RCC 7860 (cell line): ENCODE measurements around the gene DHFR.
"Not testable (repeated sequence)": the region's sequence is repeated elsewhere in the genome, so short reads cannot be mapped to it uniquely, and the experiment has no call there.

Experiments used
- DNase-seq: peaks from one replicate; pipeline ENCODE4 v3.0.0-alpha.2; 2015; ENCODE audit warnings: low spot score
- FAIRE-seq: peaks from 2 replicates; lab custom pipeline; 2012; peaks lifted over from hg19 to GRCh38; lab: Jason Lieb, UNC

The DHFR gene

GRCh38 chr5:80654391-80655230 lies at the start of gene DHFR, which contains the start of gene MSH3:
Gene DHFR (minus strand): TSS chr5:80654983. CDS start chr5:80654489, 494 bp downstream.
Gene MSH3 (plus strand): TSS chr5:80654652. CDS start chr5:80654728, 76 bp downstream.
- no peak for FAIRE-seq
- DNase-seq = peak; percentile 73

DNA sequence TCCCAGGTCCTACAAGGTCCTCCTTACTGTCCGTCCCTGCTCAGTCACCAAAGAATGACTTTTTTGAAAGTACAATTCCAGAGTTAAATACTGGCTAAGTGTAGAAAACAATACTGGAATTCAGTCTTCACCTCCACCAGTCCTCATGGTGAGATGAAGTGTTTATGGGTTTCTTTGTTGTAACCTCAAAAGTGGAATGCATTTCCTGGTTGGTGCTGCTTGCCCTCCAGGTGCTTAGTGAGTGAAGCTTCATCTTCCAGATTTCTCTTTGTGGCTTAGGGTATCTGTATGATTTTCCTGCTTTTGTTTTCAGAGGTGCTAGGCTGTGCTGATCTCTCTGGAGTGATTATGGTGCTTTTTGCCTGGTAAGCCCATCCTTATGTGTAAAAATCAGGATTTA lies 49.4 kb upstream of the DHFR start:
- no peak for FAIRE-seq
- no peak for DNase-seq

GRCh38 chr5:80703747-80704146 lies 49.0 kb upstream of the DHFR start:
- no peak for FAIRE-seq

DNA sequence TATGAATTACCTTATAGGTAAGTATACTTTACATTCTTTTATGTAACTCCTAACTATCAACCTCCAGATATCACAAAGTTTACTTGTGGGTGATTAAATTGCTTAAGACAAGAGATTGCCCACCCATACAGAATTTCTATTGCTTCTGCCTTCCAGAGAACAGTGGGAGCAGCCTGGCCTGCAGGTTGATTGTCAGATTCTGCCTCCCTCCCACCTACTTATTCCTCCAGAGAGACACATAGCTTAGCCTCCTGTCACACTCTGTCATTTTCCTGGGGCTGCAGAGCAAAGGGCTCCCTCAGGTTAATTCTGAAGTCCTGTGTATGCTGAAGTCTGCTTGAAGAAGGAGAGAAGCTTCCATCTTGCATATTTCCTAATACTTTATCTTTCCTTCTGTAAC lies 48.5 kb upstream of the DHFR start:
- DNase-seq (no peak), FAIRE-seq (no peak)

More at GRCh38 chr5:80703747-80704146, 49.0 kb upstream of the DHFR start:
- no peak for DNase-seq

GRCh38 chr5:80701597-80701996 lies 46.8 kb upstream of the DHFR start:
- no peak for DNase-seq
- FAIRE-seq = no peak

GRCh38 chr5:80698369-80698768 lies 43.6 kb upstream of the DHFR start:
- FAIRE-seq (no peak), DNase-seq (no peak)

DNA sequence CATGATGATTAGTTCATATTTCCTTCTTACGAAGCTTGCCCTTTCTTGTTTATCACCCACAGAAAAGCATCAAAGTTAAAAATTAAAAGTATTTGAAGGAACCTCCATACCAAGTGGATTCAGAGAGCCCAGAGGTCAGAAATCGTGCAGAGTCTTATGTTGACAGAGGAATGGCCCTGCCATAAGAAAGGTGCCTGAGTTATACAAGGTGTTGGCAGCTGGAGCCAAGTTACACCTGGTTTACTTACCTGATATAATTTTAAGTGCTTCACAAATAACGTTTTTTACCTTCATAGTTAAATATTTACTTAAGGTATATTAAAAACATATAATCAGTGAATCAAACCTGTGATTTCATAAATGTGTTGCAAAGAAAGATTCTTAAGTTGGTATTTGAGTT lies 42.3 kb upstream of the DHFR start:
- DNase-seq (no peak), FAIRE-seq (no peak)

GRCh38 chr5:80696450-80696849 lies 41.7 kb upstream of the DHFR start:
- FAIRE-seq = no peak

DNA sequence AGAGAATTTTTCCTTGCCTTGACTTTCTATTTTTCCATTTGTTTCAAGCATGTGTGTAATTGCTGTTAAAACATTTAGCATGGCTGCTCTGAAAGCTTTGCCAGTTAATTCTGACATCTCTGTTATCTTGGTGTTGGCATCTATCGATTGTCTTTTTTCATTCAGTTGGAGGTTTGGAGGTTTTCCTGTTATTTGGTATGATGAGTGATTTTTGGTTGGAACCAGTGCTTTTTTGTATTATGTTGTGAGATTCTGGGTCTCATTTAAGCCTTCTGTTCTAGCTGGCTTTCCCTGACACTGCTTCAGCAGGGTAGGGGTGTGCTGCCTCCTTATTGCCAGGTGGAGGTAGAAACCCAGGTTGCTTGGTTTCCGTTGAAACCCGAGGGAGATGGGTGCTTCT lies 40.9 kb upstream of the DHFR start:
- DNase-seq (no peak), FAIRE-seq (no peak)

More at GRCh38 chr5:80696450-80696849, 41.7 kb upstream of the DHFR start:
- no peak for DNase-seq

DNA sequence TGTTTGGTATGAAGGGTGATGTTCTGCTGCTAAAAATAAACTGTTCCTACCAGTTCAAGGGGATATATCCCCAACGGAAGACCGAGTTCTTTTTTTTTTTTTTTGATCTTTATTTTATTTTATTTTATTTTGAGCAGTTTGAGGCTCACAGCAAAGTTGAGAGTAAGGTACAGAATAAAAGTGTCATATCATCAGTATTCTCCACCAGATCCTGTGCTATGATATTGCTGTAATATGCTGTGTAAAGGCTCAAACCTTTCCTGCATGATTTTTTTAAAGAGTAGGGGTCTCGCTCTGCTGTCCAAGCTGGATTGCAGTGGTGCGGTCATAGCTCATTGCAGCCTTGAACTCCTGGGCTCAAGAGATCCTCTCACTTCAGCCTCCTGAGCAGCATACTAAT lies 34.8 kb upstream of the DHFR start:
- no peak for DNase-seq
- FAIRE-seq = no peak

GRCh38 chr5:80688648-80689420 lies 34.1 kb upstream of the DHFR start:
- FAIRE-seq (no peak), DNase-seq (no peak)

DNA sequence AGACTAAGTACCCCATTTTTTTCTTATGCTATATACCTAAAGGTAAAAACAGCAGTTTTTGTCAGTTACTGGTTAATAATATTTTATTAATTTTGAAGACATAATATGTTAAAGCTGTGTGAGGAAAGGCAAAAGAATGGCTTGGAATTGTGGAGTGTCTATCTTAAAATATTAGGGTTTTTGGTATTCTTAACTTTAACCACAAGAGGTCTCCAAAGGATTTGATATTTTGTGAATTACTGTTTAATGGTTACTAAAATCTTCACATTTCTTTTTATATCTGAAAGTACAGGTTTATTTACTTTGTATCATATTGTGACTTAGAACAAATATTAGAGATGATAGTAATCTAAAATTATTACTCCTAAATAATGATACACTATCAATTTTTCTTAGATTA lies 32.0 kb upstream of the DHFR start:
- peak; percentile 5 for DNase-seq
- FAIRE-seq = peak; percentile 31

GRCh38 chr5:80676706-80677105 lies 21.9 kb upstream of the DHFR start:
- DNase-seq (no peak), FAIRE-seq (no peak)

DNA sequence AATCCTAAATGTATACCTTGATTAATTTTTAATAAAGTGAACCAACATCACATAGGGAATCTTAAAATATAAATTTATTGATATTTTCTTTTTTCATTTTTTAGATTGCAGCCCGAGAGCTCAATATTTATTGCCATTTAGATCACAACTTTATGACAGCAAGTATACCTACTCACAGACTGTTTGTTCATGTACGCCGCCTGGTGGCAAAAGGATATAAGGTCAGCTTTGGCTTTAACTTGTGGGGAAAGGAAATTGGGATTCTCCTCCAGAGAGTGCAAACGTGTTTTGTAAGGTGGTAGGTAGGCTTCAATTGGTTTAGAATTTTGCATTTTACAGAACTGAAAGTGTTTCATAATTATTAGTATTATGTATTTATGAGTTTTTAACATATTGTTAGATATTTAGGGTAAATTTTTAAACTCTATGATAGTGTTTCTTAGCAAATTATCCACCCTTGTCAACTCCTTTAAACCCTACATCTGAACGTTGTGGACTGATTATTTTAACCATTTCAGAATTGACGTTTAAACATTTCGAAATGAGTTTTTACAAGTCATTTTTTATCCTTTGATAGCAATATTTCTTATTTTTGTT lies 17.5 kb upstream of the DHFR start:
- DNase-seq (peak; percentile 35), FAIRE-seq (peak; percentile 60)

DNA sequence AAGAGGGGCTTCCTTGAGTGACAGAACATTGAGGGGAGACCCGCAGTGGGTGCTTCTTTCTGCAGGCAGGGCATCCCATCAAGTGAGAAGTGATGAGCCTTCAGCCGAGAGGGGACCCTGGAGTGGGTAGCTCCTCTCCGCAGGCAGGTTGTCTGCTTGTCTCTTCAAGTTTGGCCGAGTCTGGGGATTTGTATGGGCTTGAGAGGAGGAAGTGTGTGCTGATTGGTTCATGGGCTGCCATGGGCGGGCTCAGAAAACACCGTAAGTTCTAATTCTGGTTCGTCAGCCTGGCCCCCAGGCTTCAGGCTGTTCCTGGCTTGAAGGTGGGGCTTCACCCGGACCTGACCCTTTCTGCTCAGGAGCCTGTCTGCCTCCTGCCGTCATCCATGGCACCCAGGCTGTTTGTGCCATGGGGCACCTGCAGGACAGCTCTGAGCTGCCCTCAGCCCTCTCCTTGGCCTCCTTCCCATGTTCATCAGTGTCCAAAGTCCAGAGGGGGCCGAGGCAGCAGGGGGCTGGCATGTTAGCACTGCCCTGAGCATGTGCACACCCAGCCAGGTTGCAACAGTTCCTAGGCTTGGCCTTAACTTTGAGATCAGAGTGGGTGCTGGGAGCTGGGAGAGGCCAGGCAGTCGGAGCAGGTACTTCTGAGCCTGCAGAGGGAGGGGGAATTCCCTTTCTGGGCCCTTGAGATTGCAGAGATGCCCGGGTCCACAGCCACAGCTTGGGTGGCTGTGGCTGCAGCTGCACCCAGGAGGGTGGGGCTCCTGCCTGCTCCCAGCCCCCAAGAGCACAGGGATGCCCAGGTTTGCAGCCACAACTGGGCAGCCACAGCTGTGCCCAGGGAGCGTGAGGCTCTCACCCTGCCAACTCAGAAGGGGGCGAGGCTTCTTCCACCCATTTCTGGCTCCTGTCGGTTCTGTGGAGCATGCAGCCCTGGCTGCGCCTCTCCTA lies 13.5 kb upstream of the DHFR start:
- FAIRE-seq (no peak), DNase-seq (no peak)

GRCh38 chr5:80667384-80667783 lies 12.6 kb upstream of the DHFR start:
- FAIRE-seq (no peak), DNase-seq (no peak)

- DNase-seq = no peak
- no peak for FAIRE-seq
Measured at GRCh38 chr5:80665057-80665456, 10.3 kb upstream of the DHFR start.

GRCh38 chr5:80662108-80662507 lies 7.3 kb upstream of the DHFR start:
- DNase-seq (no peak), FAIRE-seq (no peak)

DNA sequence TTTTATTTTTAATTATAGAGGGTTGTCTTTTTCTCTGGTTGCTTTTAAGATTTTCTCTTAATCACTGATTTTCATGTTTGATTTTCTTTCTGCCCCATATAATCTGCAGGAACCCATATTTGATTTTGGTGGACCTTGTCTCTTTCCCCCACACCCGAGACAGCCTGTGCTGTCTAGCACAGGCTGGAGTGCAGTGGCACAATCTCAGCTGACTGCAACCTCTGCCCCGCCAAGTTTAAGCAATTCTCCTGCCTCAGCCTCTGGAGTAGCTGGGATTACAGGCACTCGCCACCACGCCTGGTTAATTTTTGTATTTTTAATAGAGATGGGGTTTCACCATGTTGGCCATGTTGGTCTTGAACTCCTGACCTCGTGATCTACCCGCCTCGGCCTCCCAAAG lies 5.9 kb upstream of the DHFR start:
- not testable (repeated sequence) for FAIRE-seq, DNase-seq

- no peak for DNase-seq
- no peak for FAIRE-seq
Measured at GRCh38 chr5:80659106-80659505, 4.3 kb upstream of the DHFR start.
